ENCODE results near the gene PTPN18.

PTPN18 gene

DNA sequence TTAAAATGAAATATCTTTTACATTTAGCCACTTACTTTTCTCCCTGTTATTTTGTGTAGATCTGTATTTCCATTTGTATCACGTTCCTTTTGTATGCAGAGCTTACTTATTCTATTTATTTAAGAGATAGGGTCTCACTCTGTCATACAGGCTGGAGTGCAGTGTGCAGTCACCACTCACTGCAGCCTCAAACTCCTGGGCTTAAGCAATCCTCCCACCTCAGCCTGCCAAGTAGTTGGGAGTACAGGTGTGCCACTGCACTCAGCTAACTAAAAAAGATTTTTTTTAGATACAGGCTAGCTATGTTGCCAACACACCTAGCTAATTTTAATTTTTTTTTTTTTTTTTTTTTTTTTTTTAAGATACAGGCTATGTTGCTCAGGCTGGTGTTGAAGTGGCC lies 10.9 kb downstream of the PTPN18 start:
- no peak for FAIRE-seq

DNA sequence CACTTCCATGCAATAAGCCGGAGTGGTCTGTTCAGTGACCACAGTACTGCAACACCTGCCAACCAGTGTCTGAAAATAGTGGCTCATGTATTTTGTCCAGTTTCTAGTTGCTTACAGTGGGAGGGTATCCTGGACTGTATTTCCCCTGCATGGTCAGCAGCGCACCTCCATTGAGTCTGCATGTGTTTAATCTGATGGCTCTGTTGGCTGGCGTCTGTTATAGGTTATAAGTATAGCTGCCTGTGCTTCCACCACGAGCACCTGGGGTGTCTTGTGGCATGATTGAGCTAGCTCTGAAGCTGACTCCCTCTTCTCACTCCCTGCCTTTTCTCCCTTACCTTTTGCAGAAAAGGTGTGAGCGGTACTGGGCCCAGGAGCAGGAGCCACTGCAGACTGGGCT lies 12.9 kb downstream of the PTPN18 start:
- no peak for FAIRE-seq

DNA sequence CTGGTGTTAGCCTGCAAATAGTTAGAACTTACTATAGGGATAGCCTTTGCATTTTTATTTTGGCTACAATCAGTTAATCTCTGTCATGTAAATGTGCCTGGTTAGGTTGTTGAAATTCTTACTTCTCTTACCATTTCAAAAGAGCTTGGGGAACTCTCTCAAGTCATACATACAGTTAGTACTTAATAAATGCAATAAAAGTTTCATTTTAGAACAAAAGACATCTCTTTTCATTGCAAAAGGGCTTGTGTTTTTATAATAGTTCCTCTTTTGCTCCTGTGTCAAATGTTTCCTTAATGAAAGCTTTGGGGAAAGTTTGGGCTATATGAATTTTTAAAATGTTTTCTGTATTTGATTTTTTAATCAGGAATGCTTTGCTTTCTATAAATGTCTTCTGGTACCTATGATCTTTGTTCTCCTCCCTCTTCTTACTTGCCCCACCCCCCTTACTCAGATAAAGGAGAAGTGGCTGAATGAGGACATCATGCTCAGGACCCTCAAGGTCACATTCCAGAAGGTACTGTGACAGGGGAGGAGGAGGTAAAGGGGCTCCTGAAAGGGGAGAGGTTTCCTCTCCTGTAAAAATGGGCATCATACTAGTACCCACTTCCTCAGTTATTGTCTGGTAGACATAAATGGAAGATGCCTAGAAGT lies 13.6 kb downstream of the PTPN18 start:
- FAIRE-seq: no peak

DNA sequence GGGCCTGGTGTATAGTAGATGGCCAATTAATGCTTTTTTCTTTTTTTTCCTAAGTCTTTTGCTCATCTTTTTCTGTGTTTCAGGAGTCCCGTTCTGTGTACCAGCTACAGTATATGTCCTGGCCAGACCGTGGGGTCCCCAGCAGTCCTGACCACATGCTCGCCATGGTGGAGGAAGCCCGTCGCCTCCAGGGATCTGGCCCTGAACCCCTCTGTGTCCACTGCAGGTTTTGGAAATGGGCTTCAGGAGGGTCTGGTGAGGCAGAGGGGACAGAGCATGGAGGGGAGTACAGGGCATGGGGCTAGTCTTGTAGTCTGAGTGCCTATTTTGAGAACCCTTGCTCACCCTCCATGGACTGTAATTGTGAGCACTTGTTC lies 14.1 kb downstream of the PTPN18 start:
- no peak for FAIRE-seq

DNA sequence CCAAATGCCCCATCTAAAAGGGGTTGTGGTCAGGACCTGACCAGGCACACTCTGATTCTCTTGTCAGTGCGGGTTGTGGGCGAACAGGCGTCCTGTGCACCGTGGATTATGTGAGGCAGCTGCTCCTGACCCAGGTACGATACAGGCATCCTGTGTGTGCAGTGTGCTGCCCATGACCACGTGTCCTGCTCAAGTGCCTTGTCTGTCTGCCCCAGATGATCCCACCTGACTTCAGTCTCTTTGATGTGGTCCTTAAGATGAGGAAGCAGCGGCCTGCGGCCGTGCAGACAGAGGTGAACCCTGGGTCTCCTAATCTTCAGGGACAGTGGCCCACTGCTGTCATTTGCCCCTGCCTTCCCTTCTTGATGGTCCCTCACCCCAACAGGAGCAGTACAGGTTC lies 14.6 kb downstream of the PTPN18 start:
- FAIRE-seq: no peak

DNA sequence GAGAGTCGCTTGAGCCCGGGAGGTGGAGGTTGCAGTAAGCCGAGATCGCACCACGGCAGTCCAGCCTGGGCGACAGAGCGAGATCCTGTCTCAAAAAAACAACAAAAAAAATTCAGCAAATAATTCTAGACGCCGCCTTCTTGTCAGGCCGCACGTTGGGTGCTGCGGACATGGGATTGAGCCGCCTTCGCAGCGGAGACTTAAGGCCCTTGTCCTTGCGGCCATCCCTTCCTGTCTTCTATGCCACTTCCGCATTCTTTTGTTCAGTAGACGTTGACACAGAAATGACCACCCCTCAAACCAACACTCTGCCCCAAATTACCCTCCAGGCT lies 15.8 kb downstream of the PTPN18 start:
- FAIRE-seq: no peak

DNA sequence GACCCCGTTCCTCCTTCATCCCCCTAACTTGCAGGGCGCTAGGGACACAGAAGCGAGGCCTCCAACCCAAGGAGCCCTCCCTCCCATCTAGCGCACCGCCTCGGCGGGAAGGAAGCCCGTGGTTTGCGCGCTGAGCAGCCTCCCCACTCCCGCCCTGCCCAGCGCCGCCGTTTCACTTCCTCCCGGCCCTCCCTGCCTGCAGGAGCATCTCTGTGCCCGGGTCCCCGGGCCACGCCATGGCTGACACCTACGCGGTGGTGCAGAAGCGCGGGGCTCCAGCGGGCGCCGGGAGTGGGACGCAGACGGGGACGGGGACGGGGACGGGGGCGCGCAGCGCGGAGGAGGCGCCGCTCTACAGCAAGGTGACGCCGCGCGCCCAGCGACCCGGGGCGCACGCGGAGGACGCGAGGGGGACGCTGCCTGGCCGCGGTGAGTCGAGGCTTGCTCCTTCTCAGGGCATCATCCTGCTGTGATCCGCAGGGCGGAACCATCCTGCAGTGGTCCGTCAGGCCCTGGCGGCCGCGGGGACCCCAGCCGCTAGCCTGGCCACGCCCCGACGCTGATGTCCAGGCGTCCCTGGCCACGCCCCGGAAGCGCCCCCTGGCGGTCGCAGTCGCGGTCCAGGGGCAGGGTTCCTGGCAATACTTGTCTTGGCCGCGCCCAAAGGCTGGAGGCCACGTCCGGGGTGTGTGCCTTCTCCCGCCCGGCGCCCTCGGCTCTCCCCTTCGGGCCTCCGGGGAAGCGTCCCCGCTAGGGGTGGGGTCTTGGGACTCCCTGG lies 16.4 kb downstream of the PTPN18 start:
- no peak for FAIRE-seq

DNA sequence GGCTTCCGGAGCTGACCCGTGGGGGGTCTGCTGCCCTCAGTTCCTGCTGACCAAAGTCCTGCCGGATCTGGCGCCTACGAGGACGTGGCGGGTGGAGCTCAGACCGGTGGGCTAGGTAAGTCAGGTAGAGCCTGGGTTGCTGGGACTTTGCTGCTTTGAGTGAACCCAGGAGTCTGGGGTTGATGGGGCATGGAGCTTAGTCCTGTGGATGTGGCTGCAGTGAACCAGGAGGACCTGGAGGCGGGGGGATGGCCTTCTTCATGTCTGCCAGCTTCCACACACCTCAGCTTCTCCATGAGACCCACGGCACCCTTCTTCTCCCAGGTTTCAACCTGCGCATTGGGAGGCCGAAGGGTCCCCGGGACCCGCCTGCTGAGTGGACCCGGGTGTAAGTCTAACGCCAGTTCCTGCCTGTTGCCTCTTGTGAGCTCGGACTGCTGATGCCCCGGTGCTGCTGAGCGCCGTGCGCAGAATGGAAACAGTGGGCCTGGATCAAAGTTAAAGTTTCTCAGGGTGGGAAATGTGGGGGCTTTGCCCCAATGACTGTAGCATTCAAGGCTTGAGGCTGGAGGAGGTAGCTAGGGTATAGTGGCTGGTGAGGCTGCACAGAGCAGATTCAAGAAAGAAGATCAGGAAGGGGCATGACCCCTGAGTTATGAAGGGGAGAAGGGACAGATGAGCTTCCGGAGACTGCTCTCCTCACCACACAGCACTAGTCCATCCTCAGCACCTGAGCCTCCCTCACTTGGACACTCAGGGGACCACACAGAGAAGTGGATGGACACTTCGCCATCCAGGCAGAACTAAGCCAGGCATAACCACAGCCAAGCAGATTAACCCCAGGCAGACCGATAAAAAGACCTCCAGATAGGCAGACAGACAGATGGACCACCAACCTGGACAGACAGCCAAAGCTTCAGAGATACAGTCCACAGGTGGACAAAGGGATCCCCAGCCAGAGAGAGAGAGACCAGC lies 17.3 kb downstream of the PTPN18 start:
- FAIRE-seq: no peak

DNA sequence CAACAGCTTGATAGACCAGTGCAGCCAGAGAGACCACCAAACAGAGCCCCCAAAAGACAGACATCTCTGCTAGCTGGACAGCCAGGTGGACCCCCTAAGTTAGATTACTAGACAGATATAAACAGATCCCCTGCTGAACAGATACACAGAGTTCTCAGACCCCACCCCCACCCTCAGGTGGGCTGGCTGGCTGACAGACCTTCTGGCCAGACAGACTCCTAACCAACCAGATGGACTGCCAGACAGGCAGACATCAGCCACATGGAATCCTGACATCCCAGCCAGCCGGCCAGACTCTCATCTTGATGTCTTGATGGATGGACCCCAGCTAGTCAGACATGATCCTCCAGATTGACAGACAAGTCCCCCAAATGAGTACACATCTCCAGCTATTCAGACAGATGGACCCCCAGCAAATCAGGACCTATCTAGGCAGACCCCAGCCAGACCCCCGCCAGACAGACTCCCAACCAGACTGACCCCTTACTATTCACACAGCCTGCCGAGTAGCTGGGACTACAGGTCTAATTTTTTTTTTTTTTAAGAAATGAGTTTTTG lies 18.0 kb downstream of the PTPN18 start:
- FAIRE-seq: no peak

DNA sequence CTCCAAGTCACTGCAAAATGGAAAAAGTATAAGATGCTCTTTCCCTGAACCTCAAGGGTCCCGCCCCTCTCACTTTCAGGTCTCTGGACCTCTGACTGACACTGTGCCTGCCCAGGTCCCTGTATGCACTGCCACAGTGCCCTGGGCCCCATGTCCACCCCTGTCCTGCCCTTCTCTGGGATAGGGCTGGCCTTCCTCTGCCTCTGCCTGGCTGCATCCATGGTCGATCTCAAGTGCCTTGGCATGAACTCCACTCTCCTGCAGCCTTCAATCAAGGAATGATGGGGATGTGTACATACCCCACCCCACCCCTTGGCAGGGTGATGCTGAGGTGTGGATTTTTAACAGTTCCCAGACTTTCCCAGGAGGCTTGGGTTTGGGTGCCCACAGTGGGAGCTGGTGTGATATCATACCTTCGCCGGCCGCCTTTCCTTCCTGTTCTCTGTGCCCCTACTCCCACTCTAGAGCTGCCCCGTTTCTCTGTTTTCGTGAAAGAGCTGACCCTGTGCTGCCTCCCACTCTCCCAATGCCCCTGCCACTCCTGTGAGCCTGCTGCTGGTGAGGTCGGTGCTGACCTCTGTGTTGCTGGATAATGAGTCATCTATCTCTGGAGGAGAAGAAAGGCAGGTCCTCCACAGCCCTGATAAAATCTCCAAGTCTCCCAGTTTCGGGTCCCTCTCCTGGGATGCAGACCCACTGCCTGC lies 18.9 kb downstream of the PTPN18 start:
- no peak for FAIRE-seq

DNA sequence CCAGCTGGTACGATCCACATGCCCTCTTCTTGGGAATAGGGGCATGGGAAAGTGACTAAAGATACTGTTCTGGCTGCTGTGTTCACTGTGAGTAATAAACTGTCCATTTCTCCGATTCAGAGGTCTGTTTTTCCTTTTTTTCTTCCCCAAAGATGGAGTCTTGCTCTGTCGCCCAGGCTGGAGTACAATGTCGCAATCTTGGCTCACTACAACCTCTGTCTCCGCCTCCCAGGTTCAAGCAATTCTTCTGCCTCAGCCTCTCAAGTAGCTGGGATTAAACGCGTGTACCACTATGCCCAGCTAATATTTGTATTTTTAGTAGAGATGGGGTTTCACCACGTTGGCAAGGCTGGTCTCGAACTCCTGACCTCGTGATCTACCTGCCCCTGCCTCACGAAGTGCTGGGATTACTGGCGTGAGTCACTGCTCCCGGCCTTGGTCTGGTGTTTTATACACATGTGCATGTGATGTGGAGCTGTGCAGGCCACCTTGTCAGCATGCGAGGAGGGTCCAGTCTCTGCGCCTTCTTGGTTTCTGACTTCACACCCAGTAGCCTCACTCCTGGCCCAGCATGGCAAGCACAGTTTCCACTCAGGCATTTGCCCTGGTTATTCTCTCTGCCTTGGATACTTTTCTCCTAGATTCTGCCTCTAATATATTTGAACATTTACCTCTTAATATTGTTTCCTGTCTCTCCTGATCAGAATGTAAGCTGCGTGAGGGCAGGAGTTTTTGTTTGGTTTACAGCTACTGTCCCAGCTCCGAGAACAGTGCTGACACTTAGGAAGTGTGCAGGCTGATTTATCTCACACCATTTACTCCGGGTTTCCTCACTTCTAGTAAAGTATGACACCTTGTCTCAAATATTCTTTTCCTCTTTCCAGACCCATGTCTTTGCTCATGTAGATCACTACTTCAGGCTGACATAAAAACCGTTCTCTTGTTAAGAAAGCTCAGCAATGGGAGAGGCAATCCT lies 19.7 kb downstream of the PTPN18 start:
- FAIRE-seq: no peak

DNA sequence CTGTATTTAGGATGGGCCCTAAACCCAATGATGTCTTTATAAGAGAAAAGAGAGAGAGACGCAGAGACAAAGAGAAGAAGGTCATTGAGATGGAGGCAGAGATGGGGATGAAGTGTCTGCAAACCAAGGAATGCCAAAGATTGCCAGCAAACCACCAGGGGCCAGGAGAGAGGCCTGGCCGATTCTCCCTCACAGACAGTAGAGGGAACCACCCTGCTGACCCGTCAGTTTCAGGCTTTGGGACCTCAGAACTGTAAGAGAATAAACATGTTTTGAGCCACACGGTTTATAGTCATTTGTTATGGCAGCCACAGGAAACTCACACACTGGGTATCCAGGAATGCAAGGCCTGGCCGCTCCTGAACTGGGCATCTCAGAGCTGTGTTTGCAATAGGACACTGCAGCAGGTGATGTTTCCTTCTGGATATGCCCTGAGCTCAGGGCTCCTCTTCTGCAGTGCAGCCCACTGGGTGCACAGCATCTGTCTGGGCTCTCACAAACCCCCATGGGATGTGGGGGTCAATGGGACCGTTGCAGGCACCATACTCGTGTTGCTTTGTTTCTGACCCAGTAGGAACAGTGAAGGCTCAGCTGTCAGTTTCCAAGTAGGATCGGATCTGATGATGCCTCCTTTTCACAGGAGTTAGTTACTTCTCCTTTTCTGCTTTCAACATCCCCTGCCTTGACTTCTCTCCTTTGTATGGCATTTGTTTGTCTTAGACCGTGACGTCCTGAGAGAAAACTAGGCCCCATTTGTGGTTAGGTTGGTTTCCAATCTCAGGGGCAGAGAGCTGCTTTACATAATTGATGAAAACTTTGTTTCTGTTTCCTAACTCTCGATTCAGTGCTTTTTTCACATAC lies 20.8 kb downstream of the PTPN18 start:
- FAIRE-seq: no peak

DNA sequence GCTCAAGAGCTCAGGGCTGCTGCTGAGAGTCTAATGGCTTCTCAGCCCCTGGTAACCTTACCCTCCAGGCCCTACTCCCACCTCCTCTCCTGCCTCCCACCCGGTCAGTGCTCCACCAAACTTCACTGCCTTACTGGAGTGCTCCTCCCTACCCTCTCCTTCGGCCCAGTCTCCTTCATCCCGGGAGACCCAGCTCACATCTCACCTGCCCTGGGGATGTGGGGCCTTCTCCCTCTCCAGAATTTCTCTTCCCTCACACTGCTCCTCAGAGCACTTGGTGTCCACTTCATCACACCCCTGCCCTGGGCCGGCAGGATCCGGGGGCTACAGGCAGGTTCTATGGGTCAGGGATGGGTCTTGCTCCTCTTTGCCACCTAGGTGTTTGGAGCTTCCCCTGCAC lies 21.6 kb downstream of the PTPN18 start:
- FAIRE-seq: no peak

DNA sequence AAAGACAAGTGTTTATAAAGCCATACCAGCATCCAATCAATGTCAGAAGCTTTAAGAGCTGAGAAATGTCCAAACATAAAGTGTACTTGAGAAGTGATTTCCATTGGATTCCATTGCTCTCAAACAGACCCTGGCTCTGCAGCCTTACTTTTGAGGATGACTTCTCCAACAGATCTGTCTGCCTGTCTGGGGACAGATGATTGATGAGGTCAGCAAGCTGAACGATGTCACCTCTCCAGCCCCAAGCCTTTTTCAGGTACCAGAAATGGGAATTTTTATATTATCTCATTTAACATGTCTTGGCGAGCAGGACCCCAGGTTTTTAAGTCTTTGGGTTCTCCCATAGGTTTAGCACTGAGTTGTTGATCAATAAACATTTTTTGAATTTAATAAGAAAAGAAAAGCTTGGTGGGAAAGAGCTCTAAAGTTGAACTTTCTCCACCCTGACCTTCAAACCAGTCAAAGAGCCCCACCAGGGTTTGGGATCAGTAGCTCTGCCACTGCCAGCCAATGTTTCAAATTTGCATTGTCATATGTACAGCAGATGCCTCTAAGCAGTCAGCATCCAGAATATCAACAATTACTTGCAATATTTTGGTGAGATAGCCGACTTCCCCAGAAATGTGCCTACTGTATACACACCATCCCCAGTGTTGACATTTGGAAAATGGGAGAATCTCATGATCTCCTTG lies 22.5 kb downstream of the PTPN18 start:
- FAIRE-seq: no peak

DNA sequence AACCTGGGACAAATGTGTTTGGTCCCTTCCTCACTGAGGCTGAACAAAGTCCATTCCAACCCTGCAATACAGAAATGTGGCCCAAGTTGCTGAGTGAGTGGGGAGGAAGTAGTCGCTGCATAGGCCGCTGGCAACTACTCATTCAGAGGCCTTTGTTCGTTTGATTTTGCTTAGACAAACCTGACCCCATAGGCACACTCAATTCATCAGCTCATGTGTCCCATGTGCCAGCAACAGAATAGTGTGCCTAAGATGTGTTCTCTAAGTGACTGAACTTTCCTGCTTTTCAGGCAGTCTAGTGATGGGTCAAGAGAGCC lies 23.0 kb downstream of the PTPN18 start:
- FAIRE-seq: no peak

DNA sequence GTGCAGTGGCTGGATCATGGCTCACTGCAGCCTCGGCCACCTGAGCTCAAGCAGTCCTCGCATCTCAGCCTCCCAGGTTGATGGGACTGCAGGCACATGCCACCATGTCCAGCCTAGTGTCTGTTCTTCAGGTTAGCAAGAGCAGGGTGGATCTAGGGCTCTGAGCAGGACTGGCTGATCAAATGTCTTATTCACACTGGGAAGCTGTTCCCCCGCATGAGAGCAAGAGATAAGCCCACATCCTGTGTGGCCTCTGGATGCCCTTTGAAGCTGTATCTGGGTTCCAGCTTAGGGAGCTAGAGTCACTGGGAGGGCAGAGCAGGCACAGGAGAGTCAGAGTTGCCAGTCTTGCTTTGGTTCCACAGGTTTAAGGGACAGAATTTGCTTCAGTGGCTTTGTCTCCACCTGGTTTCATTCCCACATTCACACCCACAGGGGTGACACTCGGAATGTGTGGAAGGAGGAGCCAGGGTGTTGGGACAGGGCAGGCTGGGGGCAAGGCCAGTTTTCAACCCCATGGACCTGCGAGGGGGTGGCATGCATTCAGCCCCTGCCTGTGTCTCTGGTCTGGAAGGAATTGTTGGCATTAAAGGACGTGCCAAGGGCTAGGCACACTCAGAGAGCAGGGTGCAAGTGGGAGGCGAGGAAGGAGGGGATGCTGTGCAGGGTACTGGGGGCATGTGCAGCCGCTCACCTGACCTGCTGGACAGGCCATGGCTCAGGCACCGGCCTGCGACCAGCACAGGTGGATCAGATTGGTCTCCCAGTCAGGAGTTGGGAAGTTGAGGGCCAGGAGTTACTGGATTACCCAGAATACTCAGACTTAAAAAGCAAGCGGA lies 24.5 kb downstream of the PTPN18 start:
- no peak for FAIRE-seq

DNA sequence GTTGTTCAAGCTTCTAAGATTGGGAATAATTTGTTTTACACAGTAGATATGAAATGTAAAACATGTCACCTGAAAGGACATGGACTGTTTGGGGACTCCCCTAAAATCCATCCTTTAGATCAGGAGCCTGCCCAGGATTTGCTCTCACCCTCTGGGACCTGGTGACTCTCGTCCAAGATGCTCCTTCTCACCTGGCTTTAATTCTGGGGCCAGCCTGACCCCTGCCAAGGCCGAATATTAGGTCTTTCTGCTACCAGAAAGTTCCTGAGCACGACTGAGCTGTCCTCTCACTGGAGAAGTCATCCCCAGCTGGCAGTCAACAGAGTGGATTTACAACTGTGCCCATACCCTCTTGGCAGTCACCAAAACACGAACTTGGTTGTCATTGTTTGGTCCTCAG lies 25.3 kb downstream of the PTPN18 start:
- FAIRE-seq: no peak

DNA sequence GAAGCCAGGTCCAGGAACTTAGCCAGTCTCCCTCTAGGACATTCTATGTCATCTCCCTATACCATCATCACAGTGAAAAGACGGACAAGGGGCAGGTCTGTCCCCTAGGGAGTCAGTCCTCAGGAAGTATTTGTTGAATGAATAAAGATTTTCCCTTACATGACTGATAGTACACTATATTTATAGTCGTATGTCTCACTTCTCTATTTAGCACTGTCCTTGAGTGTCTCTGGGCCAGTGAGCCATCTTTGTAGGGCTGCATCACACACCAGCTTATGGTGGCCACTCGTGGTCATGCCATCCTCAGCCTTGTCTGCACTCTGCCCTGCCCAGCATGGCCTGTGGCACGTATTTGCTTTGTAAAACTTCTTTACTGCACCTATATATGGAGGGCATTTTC lies 25.8 kb downstream of the PTPN18 start:
- no peak for FAIRE-seq

DNA sequence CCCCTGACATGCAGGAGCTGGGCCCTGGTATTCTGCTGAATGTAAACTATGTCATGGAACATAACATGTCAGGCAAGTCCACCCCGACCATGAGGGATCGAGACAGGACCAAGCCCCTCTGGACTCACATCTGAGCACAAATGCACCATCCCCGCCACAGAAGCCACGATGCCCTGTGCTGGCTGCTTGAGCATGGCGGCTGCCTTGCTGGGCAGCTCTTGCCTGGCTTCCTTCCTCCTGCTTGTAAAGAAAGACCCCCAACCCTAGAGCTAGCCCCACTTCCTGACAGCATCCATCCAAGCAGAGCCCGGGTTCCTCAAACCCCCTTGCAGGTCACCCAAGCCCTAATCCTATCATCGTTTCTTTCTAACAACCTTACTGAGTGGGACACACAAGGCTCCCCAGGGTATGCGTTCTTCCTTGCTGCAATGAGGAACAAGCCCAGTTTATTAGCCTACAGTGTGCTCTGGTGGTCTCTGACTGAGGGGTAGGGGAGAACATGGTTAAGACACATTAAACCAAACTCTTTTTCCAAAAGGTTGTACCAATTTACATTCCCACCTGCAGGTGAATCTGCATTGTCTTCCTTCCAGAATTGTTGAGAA lies 26.6 kb downstream of the PTPN18 start:
- no peak for FAIRE-seq

Measured in endometrium (tissue), 2 donors.